Activated naive CD8-positive, alpha-beta T cell treated with anti-CD3 and anti-CD28 coated beads for 36 hours (primary cell): ENCODE measurements around the gene PTPRN2. TPM values are rescaled to one million over a fixed set of nuclear protein-coding genes. Genes with fewer than 3 reads are reported as not detected.

Experiments used
- DNase-seq: peaks from one replicate; pipeline ENCODE4 v3.0.0; 2021
- H3K27ac Mint-ChIP-seq: one replicate; pipeline ENCODE4 v1.8.0; 2022; ENCODE audit warnings: mild to moderate bottlenecking, moderate library complexity, mixed read lengths
- H3K27me3 Mint-ChIP-seq: one replicate; pipeline ENCODE4 v1.8.0; 2022; ENCODE audit warnings: mild to moderate bottlenecking, mixed read lengths
- H3K36me3 Mint-ChIP-seq: one replicate; pipeline ENCODE4 v1.8.0; 2021; ENCODE audit warnings: mild to moderate bottlenecking, mixed read lengths
- H3K4me1 Mint-ChIP-seq: one replicate; pipeline ENCODE4 v1.8.0; 2021; ENCODE audit warnings: mixed read lengths
- H3K4me3 Mint-ChIP-seq: one replicate; pipeline ENCODE4 v1.8.0; 2022; ENCODE audit warnings: mild to moderate bottlenecking, moderate library complexity, mixed read lengths
- H3K9me3 Mint-ChIP-seq: one replicate; pipeline ENCODE4 v1.8.0; 2022; ENCODE audit warnings: mixed read lengths
- total RNA-seq, 2 experiments: library from RNA; stranded (reverse); gene quantifications; one replicate each; pipeline ENCODE4 v1.2.3, GENCODE V29; 2021

PTPRN2 gene
- total RNA-seq, 2 experiments from 2014 or later, result 0.72 to 0.74 TPM

- no peak overlapping the region for H3K4me3 Mint-ChIP-seq
- DNase-seq, result no peak
- H3K9me3 Mint-ChIP-seq, result no peaks in the 10 kb centered on the region
- H3K4me1 Mint-ChIP-seq, result peaks cover 7% of the 10 kb centered on the region
- no peak overlapping the region for H3K27ac Mint-ChIP-seq
- no peaks in the 10 kb centered on the region for H3K36me3 Mint-ChIP-seq
- H3K27me3 Mint-ChIP-seq, result peaks cover 9% of the 10 kb centered on the region
These were observed 829.7 kb downstream of the PTPRN2 start for GRCh38 chr7:157757776-157758467.

- H3K4me3 Mint-ChIP-seq, result no peak overlapping the region
- peaks cover 7% of the 10 kb centered on the region for H3K4me1 Mint-ChIP-seq
- peaks cover 9% of the 10 kb centered on the region for H3K27me3 Mint-ChIP-seq
- no peak for DNase-seq
- H3K36me3 Mint-ChIP-seq, result no peaks in the 10 kb centered on the region
- no peaks in the 10 kb centered on the region for H3K9me3 Mint-ChIP-seq
- no peak overlapping the region for H3K27ac Mint-ChIP-seq
These were observed 830.4 kb downstream of the PTPRN2 start for GRCh38 chr7:157757211-157757610.

GRCh38 chr7:157755741-157756140 is 831.9 kb downstream of the PTPRN2 start:
- Mint-ChIP-seq H3K4me1 (peaks cover 6% of the 10 kb centered on the region), H3K4me3 (no peak overlapping the region), H3K27me3 (peaks cover 7% of the 10 kb centered on the region), H3K36me3 (no peaks in the 10 kb centered on the region), H3K27ac (no peak overlapping the region), H3K9me3 (no peaks in the 10 kb centered on the region)
- DNase-seq, result no peak

- DNase-seq, result no peak
- Mint-ChIP-seq H3K4me1 (no peaks in the 10 kb centered on the region), H3K27me3 (no peaks in the 10 kb centered on the region), H3K9me3 (no peaks in the 10 kb centered on the region), H3K4me3 (no peak overlapping the region), H3K36me3 (no peaks in the 10 kb centered on the region), H3K27ac (no peak overlapping the region)
These were observed 833.2 kb downstream of the PTPRN2 start for GRCh38 chr7:157754416-157754790.

GRCh38 chr7:157753713-157754415 is 833.8 kb downstream of the PTPRN2 start:
- H3K27ac Mint-ChIP-seq, result no peak overlapping the region
- no peaks in the 10 kb centered on the region for H3K27me3 Mint-ChIP-seq
- H3K36me3 Mint-ChIP-seq, result no peaks in the 10 kb centered on the region
- no peak for DNase-seq
- no peaks in the 10 kb centered on the region for H3K4me1 Mint-ChIP-seq
- no peak overlapping the region for H3K4me3 Mint-ChIP-seq
- no peaks in the 10 kb centered on the region for H3K9me3 Mint-ChIP-seq

- no peak overlapping the region for H3K27ac Mint-ChIP-seq
- H3K4me1 Mint-ChIP-seq, result no peaks in the 10 kb centered on the region
- H3K27me3 Mint-ChIP-seq, result no peaks in the 10 kb centered on the region
- DNase-seq, result no peak
- no peaks in the 10 kb centered on the region for H3K9me3 Mint-ChIP-seq
- no peaks in the 10 kb centered on the region for H3K36me3 Mint-ChIP-seq
- H3K4me3 Mint-ChIP-seq, result no peak overlapping the region
These were observed 834.8 kb downstream of the PTPRN2 start for GRCh38 chr7:157752832-157753291.

GRCh38 chr7:157751951-157752673 is 835.5 kb downstream of the PTPRN2 start:
- Mint-ChIP-seq H3K4me3 (no peak overlapping the region), H3K36me3 (no peaks in the 10 kb centered on the region), H3K4me1 (no peaks in the 10 kb centered on the region), H3K27ac (no peak overlapping the region), H3K27me3 (no peaks in the 10 kb centered on the region), H3K9me3 (no peaks in the 10 kb centered on the region)
- DNase-seq, result no peak

GRCh38 chr7:157751406-157751805 is 836.2 kb downstream of the PTPRN2 start:
- Mint-ChIP-seq H3K36me3 (no peaks in the 10 kb centered on the region), H3K4me1 (no peaks in the 10 kb centered on the region), H3K9me3 (no peaks in the 10 kb centered on the region), H3K4me3 (no peak overlapping the region), H3K27me3 (no peaks in the 10 kb centered on the region), H3K27ac (no peak overlapping the region)
- DNase-seq, result no peak

- Mint-ChIP-seq H3K4me1 (no peaks in the 10 kb centered on the region), H3K36me3 (no peaks in the 10 kb centered on the region), H3K27ac (no peak overlapping the region), H3K9me3 (no peaks in the 10 kb centered on the region), H3K27me3 (no peaks in the 10 kb centered on the region), H3K4me3 (no peak overlapping the region)
- no peak for DNase-seq
These were observed 837.3 kb downstream of the PTPRN2 start for GRCh38 chr7:157750291-157750690.

GRCh38 chr7:157745721-157746709 is 841.6 kb downstream of the PTPRN2 start:
- no peak overlapping the region for H3K4me3 Mint-ChIP-seq
- H3K9me3 Mint-ChIP-seq, result no peaks in the 10 kb centered on the region
- H3K27ac Mint-ChIP-seq, result no peak overlapping the region

GRCh38 chr7:157744786-157745601 is 842.6 kb downstream of the PTPRN2 start:
- no peaks in the 10 kb centered on the region for H3K27me3 Mint-ChIP-seq
- H3K27ac Mint-ChIP-seq, result no peak overlapping the region
- no peak for DNase-seq
- H3K9me3 Mint-ChIP-seq, result no peaks in the 10 kb centered on the region
- H3K4me3 Mint-ChIP-seq, result no peak overlapping the region
- H3K4me1 Mint-ChIP-seq, result no peaks in the 10 kb centered on the region
- no peaks in the 10 kb centered on the region for H3K36me3 Mint-ChIP-seq

More at GRCh38 chr7:157745721-157746709, 841.6 kb downstream of the PTPRN2 start:
- Mint-ChIP-seq H3K36me3 (no peaks in the 10 kb centered on the region), H3K27me3 (no peaks in the 10 kb centered on the region), H3K4me1 (no peaks in the 10 kb centered on the region)
- no peak for DNase-seq

GRCh38 chr7:157743781-157744525 is 843.7 kb downstream of the PTPRN2 start:
- no peak for DNase-seq
- H3K9me3 Mint-ChIP-seq, result no peaks in the 10 kb centered on the region
- no peak overlapping the region for H3K27ac Mint-ChIP-seq
- H3K36me3 Mint-ChIP-seq, result no peaks in the 10 kb centered on the region
- H3K4me1 Mint-ChIP-seq, result no peaks in the 10 kb centered on the region
- no peaks in the 10 kb centered on the region for H3K27me3 Mint-ChIP-seq
- H3K4me3 Mint-ChIP-seq, result no peak overlapping the region

- Mint-ChIP-seq H3K27me3 (peaks cover 12% of the 10 kb centered on the region), H3K27ac (no peak overlapping the region), H3K36me3 (no peaks in the 10 kb centered on the region), H3K4me1 (no peaks in the 10 kb centered on the region), H3K9me3 (no peaks in the 10 kb centered on the region), H3K4me3 (no peak overlapping the region)
- no peak for DNase-seq
These were observed 847.3 kb downstream of the PTPRN2 start for GRCh38 chr7:157740251-157740798.
